Measurements from ENCODE around the gene ZNF518A.

- TF ChIP-seq, protein P1, sequence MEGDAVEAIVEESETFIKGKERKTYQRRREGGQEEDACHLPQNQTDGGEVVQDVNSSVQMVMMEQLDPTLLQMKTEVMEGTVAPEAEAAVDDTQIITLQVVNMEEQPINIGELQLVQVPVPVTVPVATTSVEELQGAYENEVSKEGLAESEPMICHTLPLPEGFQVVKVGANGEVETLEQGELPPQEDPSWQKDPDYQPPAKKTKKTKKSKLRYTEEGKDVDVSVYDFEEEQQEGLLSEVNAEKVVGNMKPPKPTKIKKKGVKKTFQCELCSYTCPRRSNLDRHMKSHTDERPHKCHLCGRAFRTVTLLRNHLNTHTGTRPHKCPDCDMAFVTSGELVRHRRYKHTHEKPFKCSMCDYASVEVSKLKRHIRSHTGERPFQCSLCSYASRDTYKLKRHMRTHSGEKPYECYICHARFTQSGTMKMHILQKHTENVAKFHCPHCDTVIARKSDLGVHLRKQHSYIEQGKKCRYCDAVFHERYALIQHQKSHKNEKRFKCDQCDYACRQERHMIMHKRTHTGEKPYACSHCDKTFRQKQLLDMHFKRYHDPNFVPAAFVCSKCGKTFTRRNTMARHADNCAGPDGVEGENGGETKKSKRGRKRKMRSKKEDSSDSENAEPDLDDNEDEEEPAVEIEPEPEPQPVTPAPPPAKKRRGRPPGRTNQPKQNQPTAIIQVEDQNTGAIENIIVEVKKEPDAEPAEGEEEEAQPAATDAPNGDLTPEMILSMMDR (IDR thresholded peaks at IDR 0.05; ENCODE audit: low read depth, low read length, poor library complexity, severe bottlenecking) = no peak
- TF ChIP-seq EZH2phosphoT487 (IDR thresholded peaks at IDR 0.05; ENCODE audit: borderline replicate concordance, low read length) = no peak
These were observed 39.7 kb upstream of the ZNF518A start for GRCh38 chr10:96090463-96090800.
